RKO (cell line): ENCODE measurements around the gene SDR42E2.
A peak's percentile ranks its signal among the peaks of the same experiment; 100 is the strongest.
"Not testable (repeated sequence)": the region's sequence is repeated elsewhere in the genome, so short reads cannot be mapped to it uniquely, and the experiment has no call there.

Experiments
- DNase-seq: peaks from one replicate; pipeline ENCODE4 v3.0.0-alpha.2; 2016; ENCODE audit warnings: low spot score

Gene SDR42E2

DNA sequence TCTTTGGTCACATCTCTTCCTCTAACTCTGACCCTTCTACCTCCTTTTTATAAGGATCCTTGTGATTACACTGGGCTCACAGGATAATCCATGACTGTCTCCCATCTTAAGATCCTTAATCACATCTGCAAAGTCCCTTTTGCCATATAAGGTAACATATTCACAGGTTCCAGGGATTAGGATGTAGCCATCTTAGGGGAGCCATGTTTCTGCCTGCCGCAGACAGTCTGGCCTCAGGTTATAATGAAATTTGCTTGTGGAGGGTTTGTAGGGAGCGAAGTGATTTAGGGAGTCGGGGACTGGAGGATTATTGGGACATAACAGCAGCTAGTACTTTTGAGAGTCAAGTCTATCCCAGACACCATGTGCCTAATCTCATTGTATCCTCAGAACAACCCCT, 51.5 kb downstream of the SDR42E2 start:
- no peak for DNase-seq

DNA sequence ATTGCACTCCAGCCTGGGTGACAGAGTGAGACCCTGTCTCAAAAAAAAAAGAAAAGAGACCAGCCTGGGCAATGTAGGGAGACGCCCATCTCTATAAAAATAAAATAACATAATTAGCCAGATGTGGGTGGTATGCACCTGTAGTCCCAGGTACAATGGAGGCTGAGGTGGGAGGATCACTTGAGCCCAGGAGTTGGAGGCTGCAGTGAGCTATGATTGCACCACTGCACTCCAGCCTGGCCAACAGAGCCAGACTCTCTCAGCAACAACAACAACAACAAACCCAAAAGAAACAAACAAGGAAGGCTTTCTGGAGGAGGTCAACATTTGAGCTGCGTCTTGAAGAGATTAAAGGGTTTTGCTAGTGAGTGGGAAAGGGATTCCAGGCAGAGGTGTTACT, 52.1 kb downstream of the SDR42E2 start:
- DNase-seq = no peak

DNA sequence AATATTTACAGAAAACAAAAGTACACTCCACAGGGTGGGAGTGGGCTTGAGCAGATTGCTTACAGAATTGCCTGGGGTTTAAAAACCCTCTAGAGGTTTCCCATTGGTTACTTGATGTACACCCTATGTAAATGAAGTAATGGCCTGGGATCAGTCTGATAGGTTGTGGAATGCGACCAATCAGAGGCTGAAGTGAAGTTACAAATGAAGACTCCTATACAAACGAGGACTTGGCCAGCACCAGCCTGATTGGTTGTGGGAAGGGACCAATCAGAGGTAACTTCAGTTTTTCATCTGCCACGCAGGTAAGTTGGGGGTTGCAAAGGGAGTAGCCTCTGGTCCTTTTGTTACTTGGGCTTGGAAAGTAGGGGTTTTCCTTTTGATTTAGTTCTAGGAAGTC, 52.6 kb downstream of the SDR42E2 start:
- no peak for DNase-seq

DNA sequence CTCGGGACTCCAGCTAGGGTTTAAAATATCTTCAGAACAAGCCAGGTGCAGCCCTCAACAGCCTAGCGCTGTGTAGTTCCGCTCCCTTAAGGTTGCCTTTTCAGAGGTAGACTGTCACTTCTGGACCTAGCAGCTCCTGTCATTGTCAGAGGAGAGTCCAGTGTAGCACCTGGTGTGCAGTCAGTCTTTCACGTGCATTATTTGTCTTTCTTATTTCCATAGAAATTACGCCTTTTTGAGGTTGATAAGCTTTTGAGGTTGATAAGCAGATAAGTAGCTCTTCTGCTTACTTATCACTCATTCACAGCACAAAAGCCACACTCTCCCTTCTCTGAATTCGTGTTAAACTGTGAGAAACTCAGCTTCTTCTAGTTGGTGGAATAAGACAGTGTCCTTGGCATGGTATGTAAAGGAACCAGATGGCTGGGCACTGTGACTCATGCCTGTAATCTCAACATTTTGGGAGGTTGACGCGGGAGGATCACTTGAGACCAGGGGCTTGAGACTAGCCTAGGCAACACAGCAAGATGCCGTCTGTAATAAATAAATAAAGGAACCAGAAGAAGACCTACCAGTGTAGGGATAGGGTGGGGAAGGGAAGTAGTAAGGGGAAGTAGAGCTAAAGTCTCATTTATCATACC, 54.0 kb downstream of the SDR42E2 start:
- no peak for DNase-seq

DNA sequence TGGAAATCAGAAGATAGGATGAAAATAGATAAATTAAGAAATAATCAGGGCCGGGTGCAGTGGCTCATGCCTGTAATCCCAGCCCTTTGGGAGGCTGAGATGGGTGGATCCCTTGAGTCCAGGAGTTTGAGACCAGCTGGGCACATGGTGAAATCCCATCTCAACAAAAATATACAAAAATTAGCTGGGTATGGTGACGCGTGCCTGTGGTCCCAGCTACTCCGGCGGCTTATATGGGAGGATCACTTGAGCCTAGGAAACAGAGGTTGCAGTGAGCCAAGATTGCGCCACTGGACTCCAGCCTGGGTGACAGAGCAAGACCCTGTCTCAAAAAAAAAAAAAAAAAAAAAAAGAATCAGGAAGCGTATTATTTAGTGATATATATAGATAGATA, 54.5 kb downstream of the SDR42E2 start:
- not testable (repeated sequence) for DNase-seq

DNA sequence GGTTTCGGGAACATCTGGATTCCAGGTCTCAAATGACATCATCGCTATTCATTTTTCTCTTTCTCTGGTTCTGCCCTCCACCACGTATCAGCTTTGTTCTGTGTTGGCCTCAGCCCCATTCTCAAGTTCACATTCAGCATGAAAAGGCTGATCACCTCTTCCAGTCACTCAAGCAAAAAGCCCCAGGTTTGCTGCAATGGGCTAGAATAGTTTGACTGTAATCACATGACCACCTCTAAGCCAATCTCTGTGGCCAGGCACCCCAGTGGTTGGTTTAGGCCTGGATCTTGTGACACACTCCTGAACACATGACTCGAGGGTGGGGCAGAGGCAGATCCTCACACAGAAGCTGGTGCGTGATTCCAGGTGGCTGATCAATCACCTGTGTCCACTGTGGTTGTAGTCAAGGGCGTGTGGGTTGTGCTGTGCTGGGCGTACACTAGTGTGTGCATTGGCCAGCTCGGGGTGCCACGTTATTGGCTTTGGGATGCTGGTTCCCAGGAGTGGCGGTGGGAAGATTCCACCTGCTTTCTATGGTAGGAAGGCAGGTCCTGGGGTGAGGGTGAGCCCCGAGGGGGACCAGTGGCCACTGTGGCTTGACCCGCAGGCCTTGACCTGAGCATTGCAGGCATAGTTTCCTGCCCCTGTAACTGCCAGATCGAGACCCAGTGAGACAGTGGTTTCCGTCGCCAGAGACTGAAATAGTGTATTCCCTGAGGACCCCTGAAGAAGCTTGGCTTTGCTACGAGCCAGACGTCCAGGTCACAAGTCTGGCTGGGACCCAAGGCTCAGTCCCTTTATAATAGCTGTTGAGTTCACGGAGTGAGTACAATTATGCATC, 55.8 kb downstream of the SDR42E2 start:
- DNase-seq = no peak

DNA sequence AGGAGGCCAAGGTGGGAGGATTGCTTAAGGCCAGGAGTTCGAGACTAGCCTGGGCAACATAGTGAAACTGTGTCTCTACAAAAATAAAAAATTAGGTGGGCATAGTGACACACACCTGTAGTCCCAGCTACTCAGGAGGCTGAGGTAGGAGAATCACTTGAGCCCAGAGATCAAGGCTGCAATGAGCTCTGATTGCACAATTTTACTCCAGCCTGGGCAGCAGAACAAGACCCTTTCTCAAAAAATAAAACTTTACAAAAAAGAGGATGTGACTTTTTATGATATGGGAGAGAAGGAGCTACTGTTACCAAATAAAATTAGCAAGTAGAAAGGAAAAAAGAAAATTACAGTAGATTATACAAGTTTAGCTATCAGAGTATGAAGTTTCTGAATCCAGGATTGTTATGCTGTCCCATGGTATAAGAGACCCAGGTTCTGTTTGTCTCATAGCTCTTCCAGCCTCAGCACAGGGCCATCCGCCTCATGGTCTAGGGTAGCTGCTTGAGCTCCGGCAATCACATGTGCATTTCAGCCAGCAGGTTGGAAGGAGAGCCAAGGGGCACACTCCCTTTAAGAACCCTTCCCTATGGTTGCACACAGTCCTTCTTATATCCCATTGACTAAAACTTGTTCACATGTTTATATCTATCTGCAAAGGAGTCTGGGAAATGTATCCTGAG, 57.2 kb downstream of the SDR42E2 start:
- no peak for DNase-seq

DNA sequence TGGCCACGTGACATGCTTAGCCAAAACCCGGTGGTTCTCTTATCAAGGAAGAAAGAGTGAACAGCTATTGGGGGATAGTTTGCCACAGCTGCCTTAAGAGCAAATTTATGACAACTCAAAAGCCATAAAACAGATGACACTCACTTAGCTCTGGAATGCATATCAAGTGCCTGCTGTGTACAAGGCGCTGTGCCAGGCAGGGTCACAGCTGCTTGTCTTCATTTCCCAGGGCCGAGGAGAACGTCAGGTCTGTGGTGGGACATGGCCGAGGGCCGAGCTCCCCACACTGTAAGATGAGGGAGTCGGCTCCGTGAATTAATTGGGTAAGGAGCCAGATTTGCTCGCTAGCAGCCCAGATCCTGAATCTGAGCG, 57.7 kb downstream of the SDR42E2 start:
- DNase-seq = no peak

DNA sequence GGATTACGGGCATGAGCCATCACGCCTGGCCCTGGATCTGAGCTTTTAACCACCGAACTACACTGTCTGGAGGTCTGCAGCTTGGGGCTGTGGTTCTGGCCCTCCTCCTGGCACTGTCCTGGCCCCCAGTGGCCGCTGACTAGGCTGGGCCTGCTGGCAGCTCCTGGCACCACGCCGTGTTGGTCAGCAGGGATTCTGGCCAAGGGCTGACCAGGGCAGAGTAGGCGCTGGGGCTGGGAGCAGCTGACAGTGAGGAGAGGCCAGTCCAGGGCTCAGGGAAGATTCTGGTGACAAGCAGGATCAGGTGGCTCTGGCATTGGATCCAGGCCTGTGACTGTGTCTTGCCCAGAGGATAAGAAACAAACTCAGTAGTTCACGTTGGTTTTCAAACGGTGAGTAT, 58.4 kb downstream of the SDR42E2 start:
- DNase-seq = no peak

DNA sequence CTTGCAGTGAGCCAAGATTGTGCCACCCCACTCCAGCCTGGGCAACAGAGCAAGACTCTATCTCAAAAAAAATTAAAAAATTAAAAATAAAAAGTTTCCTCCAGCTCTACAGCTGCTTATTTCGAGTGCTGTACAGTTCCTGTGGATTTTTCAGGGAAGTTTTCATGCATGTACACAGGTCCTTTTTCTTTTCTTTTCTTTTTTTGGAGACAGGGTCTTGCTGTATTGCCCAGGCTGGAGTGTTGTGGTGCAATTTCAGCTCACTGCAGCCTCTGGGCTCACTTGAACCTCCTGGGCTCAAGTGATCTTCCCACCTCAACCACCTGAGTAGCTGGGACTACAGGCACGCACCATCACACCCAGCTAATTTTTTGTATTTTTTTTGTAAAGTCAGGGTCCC, 59.7 kb downstream of the SDR42E2 start:
- no peak for DNase-seq

DNA sequence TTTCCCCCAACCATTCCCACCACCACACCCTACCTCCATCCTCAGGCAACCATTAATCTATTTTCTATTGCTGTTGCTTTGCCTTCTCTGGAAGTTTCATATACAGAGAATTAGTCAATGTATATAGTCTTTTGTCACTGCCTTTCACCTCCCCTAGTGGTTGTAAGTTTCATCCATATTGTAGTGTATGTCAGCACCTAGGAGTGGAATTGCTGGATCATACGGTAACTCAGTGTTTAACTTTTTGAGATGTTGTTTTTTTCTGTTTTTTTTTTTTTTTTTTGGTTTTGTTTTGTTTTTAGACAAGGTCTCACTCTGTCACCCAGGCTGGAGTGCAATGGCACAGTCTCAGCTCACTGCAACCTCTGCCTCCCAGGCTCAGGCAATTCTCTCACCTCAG, 60.7 kb downstream of the SDR42E2 start:
- no peak for DNase-seq

DNA sequence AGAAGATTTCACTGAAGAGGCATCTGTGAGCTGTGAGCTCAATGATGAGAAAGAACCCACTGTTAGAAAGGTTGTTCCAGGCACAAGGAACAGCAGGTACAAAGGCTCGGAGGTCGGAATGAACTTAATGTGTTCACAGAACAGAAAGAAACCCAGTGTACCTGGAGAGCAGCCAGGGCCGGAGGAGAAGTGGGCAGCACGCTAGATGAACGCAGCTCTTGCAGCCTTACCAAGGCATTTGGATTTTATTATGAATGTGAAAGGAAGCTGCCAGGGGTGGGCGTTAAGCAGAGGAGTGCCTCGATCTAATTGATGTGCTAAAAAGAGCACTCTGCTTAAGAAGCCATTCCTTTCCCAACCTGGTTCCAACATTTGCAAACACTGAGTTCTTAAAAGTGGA, 62.8 kb downstream of the SDR42E2 start:
- DNase-seq = no peak

DNA sequence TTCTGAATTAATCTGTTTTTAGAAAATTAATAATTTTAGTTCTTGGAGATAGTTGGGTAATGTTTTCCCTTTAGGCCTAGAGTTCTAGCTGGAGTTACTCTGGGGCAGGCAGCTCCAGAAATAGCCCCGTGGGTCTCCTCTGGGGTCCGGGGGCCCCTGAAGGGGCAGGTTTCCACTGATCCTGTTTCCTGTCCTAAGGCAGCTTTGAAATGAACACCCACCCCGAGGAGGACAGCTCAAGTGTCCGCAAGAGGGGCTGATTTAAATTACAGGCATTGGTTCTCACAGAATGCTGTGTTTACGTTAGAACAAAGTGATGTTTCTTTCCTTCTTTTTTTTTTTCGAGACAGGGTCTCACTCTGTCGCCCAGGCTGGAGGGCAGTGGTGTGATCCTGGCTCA, 67.6 kb downstream of the SDR42E2 start:
- DNase-seq = no peak

DNA sequence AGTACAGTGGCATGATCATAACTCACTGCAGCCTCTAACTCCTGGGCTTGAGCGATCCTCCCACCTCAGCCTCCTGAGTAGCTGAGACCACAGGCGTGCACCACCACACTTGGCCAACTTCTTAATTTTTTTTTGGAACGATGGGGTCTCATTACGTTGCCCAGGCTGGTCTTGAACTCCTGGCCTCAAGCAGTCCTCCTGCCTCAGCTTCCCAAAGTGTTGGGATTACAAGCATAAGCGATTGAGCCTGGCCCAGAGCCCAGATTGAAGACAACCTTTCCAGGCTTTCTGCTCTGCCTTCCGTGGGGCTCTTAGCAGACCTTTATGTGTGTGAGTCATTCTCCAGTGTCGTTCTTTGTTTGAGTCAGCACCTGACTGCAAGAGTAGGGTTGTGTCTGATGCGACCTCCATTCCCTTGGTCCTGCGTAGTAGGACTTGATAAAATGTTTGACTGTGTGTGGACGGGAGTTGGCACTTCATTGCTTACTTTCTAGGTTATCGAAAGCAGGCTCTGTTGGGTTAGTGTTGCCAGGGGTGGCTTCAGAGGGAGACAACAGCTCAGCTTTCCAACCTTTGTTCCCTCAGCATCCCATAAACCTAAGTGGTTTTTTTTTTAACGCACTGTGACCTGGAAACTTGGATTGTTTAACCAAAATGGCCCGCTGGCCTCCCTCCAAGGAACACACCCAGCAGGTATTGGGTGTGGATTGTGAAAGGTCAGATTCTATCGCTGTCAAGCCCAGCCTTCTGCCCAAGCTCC, 70.2 kb downstream of the SDR42E2 start:
- DNase-seq = peak; percentile 27

DNA sequence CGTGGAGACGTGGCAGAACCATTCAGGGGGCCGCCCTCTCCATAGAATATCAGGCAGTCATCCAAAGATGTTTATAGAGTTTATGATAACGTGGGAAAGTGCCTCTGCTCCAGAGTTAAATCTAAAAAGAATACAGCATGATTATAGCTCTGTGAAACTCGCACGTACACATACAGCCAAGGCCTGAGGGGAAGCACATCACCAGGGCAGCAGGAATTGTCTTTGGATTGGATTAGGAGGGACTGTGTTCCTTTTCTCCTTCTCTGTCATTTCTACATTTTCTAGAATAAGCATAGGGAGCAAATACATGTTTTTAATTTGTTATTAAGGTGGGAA, 70.7 kb downstream of the SDR42E2 start:
- no peak for DNase-seq

DNA sequence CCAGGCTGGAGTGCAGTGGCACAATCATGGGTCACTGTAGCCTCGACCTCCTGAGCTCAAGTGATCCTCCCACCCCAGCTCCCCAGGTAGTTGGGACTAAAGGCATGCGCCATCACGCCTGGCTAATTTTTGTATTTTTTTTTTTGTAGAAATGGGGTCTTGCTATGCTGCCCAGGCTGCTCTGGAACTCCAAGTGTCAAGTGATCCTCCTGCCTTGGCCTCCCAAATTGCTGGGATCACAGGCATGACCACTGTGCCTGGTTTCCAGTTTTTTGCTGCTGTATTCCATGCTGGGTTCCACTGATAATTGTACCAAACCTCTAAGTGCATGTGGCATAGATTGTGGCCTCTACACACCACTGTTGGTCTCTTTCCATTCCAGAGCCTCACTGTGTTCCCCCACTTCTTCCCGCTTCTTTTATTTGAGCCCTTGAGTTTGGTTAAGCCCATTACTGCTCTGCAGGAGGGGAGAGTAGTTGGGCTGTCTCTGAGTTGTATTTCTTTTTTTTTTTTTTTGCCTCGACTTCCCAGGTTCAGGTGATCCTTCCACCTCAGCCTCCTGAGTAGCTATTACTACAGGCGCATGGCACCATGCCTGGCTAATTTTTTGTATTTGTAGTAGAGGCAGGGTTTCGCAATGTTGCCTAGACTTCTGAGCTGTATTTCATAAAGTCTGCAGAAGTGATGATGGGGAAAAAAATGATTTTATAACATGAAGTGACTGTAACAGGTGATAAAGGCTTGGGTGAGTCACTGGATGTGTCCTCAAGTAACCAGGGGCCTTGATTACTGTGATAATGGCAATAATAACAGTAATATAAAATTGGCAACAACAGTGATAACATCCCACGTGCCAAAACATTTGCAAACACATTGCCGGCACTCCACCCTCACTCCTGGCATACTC, 73.8 kb downstream of the SDR42E2 start:
- DNase-seq = no peak

DNA sequence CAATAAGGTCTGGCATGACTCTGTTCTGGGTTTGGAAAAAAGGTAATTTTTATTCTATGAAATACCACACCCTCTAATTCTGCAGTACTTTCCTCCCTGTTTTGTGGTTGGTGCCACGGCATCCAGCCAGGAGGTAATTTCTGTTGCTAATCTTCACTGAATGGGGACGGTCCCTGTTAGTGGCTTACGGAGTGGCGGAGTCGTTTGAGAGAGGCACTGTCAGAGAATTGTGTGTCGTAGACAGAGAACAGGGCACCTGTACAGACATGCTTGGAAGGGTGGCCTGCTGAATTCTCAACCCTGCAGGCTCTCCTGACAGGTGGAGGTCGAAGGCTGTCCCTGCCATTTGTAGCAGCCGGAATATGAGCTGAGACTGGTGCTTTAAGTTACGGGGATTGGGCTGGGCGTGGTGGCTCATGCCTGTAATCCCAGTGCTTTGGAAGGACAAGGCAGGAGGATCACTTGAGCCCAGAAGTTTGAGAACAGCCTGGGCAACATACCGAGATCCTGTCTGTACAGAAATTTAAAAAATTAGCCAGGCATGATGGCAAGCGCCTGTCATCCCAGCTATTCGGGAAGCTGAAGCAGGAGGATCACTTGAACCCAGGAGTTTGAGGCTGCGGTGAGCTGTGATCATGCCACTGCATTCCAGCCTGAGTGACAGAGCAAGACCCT, 77.0 kb downstream of the SDR42E2 start:
- DNase-seq = no peak

DNA sequence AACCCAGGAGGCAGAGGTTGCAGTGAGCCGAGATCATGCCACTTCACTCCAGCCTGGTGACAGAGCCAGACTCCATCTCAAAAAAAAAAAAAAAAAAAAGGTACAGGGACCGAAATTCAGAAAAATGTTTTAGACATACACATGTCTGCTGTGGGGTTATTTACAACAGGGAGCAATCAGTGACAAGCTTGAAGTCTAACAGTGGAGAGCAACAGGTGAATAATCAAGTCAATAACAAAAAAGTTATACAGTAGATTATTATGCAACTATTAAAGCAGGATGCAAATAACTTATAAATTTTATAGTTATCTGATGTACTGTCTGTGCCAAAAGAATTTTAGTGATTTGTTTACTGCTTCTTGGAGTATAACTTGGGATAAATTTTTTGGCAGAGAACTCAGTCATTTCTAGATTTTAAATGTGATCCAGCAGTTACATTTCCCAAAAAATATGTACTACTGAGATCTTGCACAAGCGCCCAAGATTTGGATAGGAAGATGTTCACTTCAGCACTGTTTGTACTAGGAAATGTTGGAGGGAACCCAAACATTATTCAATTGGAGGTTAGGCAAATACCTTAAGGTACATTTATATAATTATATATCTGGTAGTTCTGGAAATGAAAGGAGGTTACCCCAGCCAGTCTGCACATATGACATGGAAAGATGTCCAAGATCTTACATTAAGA, 77.9 kb downstream of the SDR42E2 start:
- DNase-seq = no peak
